ENCODE measurements around the gene RABL6. TPM values are rescaled to one million over a fixed set of nuclear protein-coding genes. Genes with fewer than 3 reads are reported as not detected.
"Not testable (repeated sequence)": the region's sequence is repeated elsewhere in the genome, so short reads cannot be mapped to it uniquely, and the experiment has no call there.

RABL6 gene
- total RNA-seq, 2 experiments from 2014 or later = 83.4 to 85.3 TPM

GRCh38 chr9:136826188-136826541 lies 18.4 kb downstream of the RABL6 start:
- CTCF ChIA-PET = interaction anchor here (0.6 to 1.1 kb wide), 2 partner anchors 16 to 314 kb away, joined by 3 read pairs; partner anchors contain the start of gene AJM1
- H3K36me3 Mint-ChIP-seq = peaks cover 20% of the 10 kb centered on the region
- no peaks in the 10 kb centered on the region for H3K9me3 Mint-ChIP-seq
- DNase-seq = no peak
- POLR2A ChIA-PET = no interaction called here
- H3K27ac Mint-ChIP-seq = no peak overlapping the region
- no peaks in the 10 kb centered on the region for H3K27me3 Mint-ChIP-seq
- H3K4me1 Mint-ChIP-seq (ENCODE audit: low read depth) = no peaks in the 10 kb centered on the region
- no peak overlapping the region for H3K4me3 Mint-ChIP-seq
- intact Hi-C loops (cut with micrococcal nuclease) = no loop called here

- no peak overlapping the region for H3K4me3 Mint-ChIP-seq
- H3K4me1 Mint-ChIP-seq (ENCODE audit: low read depth) = no peaks in the 10 kb centered on the region
- H3K27me3 Mint-ChIP-seq = no peaks in the 10 kb centered on the region
- CTCF ChIA-PET = interaction anchor here (0.6 to 1.1 kb wide), 2 partner anchors 15 to 313 kb away, joined by 3 read pairs; partner anchors contain the start of gene AJM1
- POLR2A ChIA-PET = no interaction called here
- intact Hi-C loops (cut with micrococcal nuclease) = no loop called here
- H3K36me3 Mint-ChIP-seq = peaks cover 20% of the 10 kb centered on the region
- H3K9me3 Mint-ChIP-seq = no peaks in the 10 kb centered on the region
- DNase-seq = no peak
- no peak overlapping the region for H3K27ac Mint-ChIP-seq
Measured at GRCh38 chr9:136826703-136827582, 19.2 kb downstream of the RABL6 start.

GRCh38 chr9:136827794-136828473 lies 20.2 kb downstream of the RABL6 start:
- POLR2A ChIA-PET = no interaction called here

GRCh38 chr9:136828474-136829140 lies 20.9 kb downstream of the RABL6 start:
- ChIA-PET CTCF (interaction anchor here (1.3 kb wide), 1 partner anchor 14 kb away, joined by 5 read pairs; the partner anchor contains the start of gene AJM1), POLR2A (no interaction called here)
- Mint-ChIP-seq H3K36me3 (peaks cover 20% of the 10 kb centered on the region), H3K27me3 (no peaks in the 10 kb centered on the region), H3K4me3 (no peak overlapping the region), H3K27ac (no peak overlapping the region), H3K4me1 (ENCODE audit: low read depth) (no peaks in the 10 kb centered on the region), H3K9me3 (no peaks in the 10 kb centered on the region)
- intact Hi-C loops (cut with micrococcal nuclease) = no loop called here
- no peak for DNase-seq

More at GRCh38 chr9:136827794-136828473, 20.2 kb downstream of the RABL6 start:
- Mint-ChIP-seq H3K4me1 (ENCODE audit: low read depth) (no peaks in the 10 kb centered on the region), H3K4me3 (no peak overlapping the region), H3K27me3 (no peaks in the 10 kb centered on the region), H3K9me3 (no peaks in the 10 kb centered on the region), H3K27ac (no peak overlapping the region), H3K36me3 (peaks cover 20% of the 10 kb centered on the region)
- no peak for DNase-seq
- CTCF ChIA-PET = no interaction called here
- intact Hi-C loops (cut with micrococcal nuclease) = no loop called here

GRCh38 chr9:136829412-136829811 lies 21.7 kb downstream of the RABL6 start:
- Mint-ChIP-seq H3K27me3 (no peaks in the 10 kb centered on the region), H3K9me3 (no peaks in the 10 kb centered on the region), H3K4me1 (ENCODE audit: low read depth) (no peaks in the 10 kb centered on the region), H3K4me3 (no peak overlapping the region), H3K27ac (no peak overlapping the region), H3K36me3 (peaks cover 18% of the 10 kb centered on the region)
- intact Hi-C loops (cut with micrococcal nuclease) = no loop called here
- ChIA-PET CTCF (interaction anchor here (1.3 kb wide), 1 partner anchor 13 kb away, joined by 5 read pairs; the partner anchor contains the start of gene AJM1), POLR2A (no interaction called here)
- DNase-seq = no peak

- no peak for DNase-seq
- POLR2A ChIA-PET = no interaction called here
Measured at GRCh38 chr9:136829981-136830885, 22.5 kb downstream of the RABL6 start.

GRCh38 chr9:136831002-136831719 lies 23.4 kb downstream of the RABL6 start:
- no peaks in the 10 kb centered on the region for H3K4me1 Mint-ChIP-seq (ENCODE audit: low read depth)
- no peaks in the 10 kb centered on the region for H3K27me3 Mint-ChIP-seq
- no peak for DNase-seq
- no peak overlapping the region for H3K4me3 Mint-ChIP-seq
- H3K36me3 Mint-ChIP-seq = peaks cover 11% of the 10 kb centered on the region
- CTCF ChIA-PET = interaction anchor here (1.2 kb wide), 1 partner anchor 11 kb away, joined by 4 read pairs; the partner anchor contains the start of gene AJM1
- POLR2A ChIA-PET = no interaction called here
- intact Hi-C loops (cut with micrococcal nuclease) = no loop called here
- H3K27ac Mint-ChIP-seq = no peak overlapping the region
- no peaks in the 10 kb centered on the region for H3K9me3 Mint-ChIP-seq

More at GRCh38 chr9:136829981-136830885, 22.5 kb downstream of the RABL6 start:
- intact Hi-C loops (cut with micrococcal nuclease) = no loop called here
- CTCF ChIA-PET = interaction anchor here (1.3 kb wide), 1 partner anchor 12 kb away, joined by 5 read pairs; the partner anchor contains the start of gene AJM1
- Mint-ChIP-seq H3K4me3 (no peak overlapping the region), H3K27me3 (no peaks in the 10 kb centered on the region), H3K27ac (no peak overlapping the region), H3K4me1 (ENCODE audit: low read depth) (no peaks in the 10 kb centered on the region), H3K9me3 (no peaks in the 10 kb centered on the region), H3K36me3 (peaks cover 18% of the 10 kb centered on the region)

- POLR2A ChIA-PET = no interaction called here
- peaks cover 11% of the 10 kb centered on the region for H3K36me3 Mint-ChIP-seq
- CTCF ChIA-PET = interaction anchor here (1.2 kb wide), 1 partner anchor 10 kb away, joined by 4 read pairs; the partner anchor contains the start of gene AJM1
- no peaks in the 10 kb centered on the region for H3K27me3 Mint-ChIP-seq
- intact Hi-C loops (cut with micrococcal nuclease) = no loop called here
- H3K4me3 Mint-ChIP-seq = no peak overlapping the region
- H3K9me3 Mint-ChIP-seq = no peaks in the 10 kb centered on the region
- H3K4me1 Mint-ChIP-seq (ENCODE audit: low read depth) = no peaks in the 10 kb centered on the region
- no peak for DNase-seq
- H3K27ac Mint-ChIP-seq = no peak overlapping the region
Measured at GRCh38 chr9:136831720-136832104, 24.0 kb downstream of the RABL6 start.

GRCh38 chr9:136832581-136832980 lies 24.8 kb downstream of the RABL6 start:
- H3K4me3 Mint-ChIP-seq = no peak overlapping the region
- DNase-seq = no peak
- no peak overlapping the region for H3K27ac Mint-ChIP-seq
- intact Hi-C loops (cut with micrococcal nuclease) = no loop called here
- H3K9me3 Mint-ChIP-seq = no peaks in the 10 kb centered on the region
- H3K4me1 Mint-ChIP-seq (ENCODE audit: low read depth) = no peaks in the 10 kb centered on the region
- H3K27me3 Mint-ChIP-seq = no peaks in the 10 kb centered on the region
- peaks cover 11% of the 10 kb centered on the region for H3K36me3 Mint-ChIP-seq
- CTCF ChIA-PET = interaction anchor here (1.2 kb wide), 1 partner anchor 9 kb away, joined by 4 read pairs; the partner anchor contains the start of gene AJM1
- POLR2A ChIA-PET = no interaction called here

- CTCF ChIA-PET, H3K4me3 Mint-ChIP-seq: not testable (repeated sequence)
- peaks cover 11% of the 10 kb centered on the region for H3K36me3 Mint-ChIP-seq
Measured at GRCh38 chr9:136833381-136834048, 25.8 kb downstream of the RABL6 start.

More at GRCh38 chr9:136833381-136834048, 25.8 kb downstream of the RABL6 start:
- POLR2A ChIA-PET; H3K27me3 Mint-ChIP-seq; intact Hi-C loops (cut with micrococcal nuclease); H3K27ac Mint-ChIP-seq; DNase-seq; H3K4me1 Mint-ChIP-seq (ENCODE audit: low read depth); H3K9me3 Mint-ChIP-seq: not testable (repeated sequence)

All from activated CD4-positive, alpha-beta memory T cell treated with anti-CD3 and anti-CD28 coated beads for 36 hours (primary cell).